Type B pancreatic cell (in vitro differentiated cells): ENCODE results near the gene NTN1. TPM values are rescaled to one million over a fixed set of nuclear protein-coding genes. Genes with fewer than 3 reads are reported as not detected.

ENCODE experiments used
- DNase-seq: peaks from one replicate; pipeline ENCODE4 v3.0.0; 2021; ENCODE audit warnings: mixed read lengths; ENCODE audit not compliant: unreplicated experiment; ENCODE audit errors: extremely low spot score
- H3K27ac Mint-ChIP-seq: 2 replicates; pipeline ENCODE4 v1.8.0; 2021; ENCODE audit warnings: mild to moderate bottlenecking, mixed read lengths
- H3K27me3 Mint-ChIP-seq: 2 replicates; pipeline ENCODE4 v1.8.0; 2021; ENCODE audit warnings: mixed read lengths
- H3K36me3 Mint-ChIP-seq: 2 replicates; pipeline ENCODE4 v1.8.0; 2021; ENCODE audit warnings: mixed read lengths
- H3K4me1 Mint-ChIP-seq: one replicate; pipeline ENCODE4 v1.8.0; 2021; ENCODE audit warnings: mixed read lengths; ENCODE audit not compliant: unreplicated experiment
- H3K4me3 Mint-ChIP-seq: 2 replicates; pipeline ENCODE4 v1.8.0; 2021; ENCODE audit warnings: mild to moderate bottlenecking, mixed read lengths
- H3K9me3 Mint-ChIP-seq: 2 replicates; pipeline ENCODE4 v1.8.0; 2021; ENCODE audit warnings: mixed read lengths
- CTCF ChIP-seq: fragments of 200-600 bp; sonication (generic); conservative IDR thresholded peaks from 2 replicates; pipeline ENCODE4 v1.5.0; 2021; ENCODE audit warnings: antibody characterized with exemption, mild to moderate bottlenecking
- total RNA-seq: library from RNA; stranded (reverse); gene quantifications from 2 replicates; pipeline ENCODE4 v1.2.1, GENCODE V29; 2021; ENCODE audit warnings: low replicate concordance

Gene NTN1
- total RNA-seq, 1 donor from 2014 or later = 10.7 TPM

- no peaks in the 10 kb centered on the region for H3K36me3 Mint-ChIP-seq
- H3K4me1 Mint-ChIP-seq = peaks cover 17% of the 10 kb centered on the region
- no peaks in the 10 kb centered on the region for H3K9me3 Mint-ChIP-seq
- peak overlapping the region; percentile 80 for H3K4me3 Mint-ChIP-seq
- DNase-seq = no peak
- H3K27me3 Mint-ChIP-seq = no peaks in the 10 kb centered on the region
- TF ChIP-seq CTCF = no peak
- peak overlapping the region; percentile 31 for H3K27ac Mint-ChIP-seq
Observed at GRCh38 chr17:9239793-9240658, 218.7 kb downstream of the NTN1 start.

- H3K9me3 Mint-ChIP-seq = no peaks in the 10 kb centered on the region
- peak overlapping the region; percentile 72 for H3K4me3 Mint-ChIP-seq
- TF ChIP-seq CTCF = no peak
- no peaks in the 10 kb centered on the region for H3K27me3 Mint-ChIP-seq
- H3K27ac Mint-ChIP-seq = peak overlapping the region; percentile 84
- H3K4me1 Mint-ChIP-seq = peaks cover 15% of the 10 kb centered on the region
- no peaks in the 10 kb centered on the region for H3K36me3 Mint-ChIP-seq
- no peak for DNase-seq
Observed at GRCh38 chr17:9240659-9241370, 219.5 kb downstream of the NTN1 start.

- Mint-ChIP-seq H3K36me3 (no peaks in the 10 kb centered on the region), H3K4me1 (peaks cover 18% of the 10 kb centered on the region), H3K27me3 (no peaks in the 10 kb centered on the region), H3K9me3 (no peaks in the 10 kb centered on the region), H3K4me3 (peak overlapping the region; percentile 72), H3K27ac (peak overlapping the region; percentile 84)
- no peak for DNase-seq
- TF ChIP-seq CTCF = no peak
Observed at GRCh38 chr17:9241371-9241712, 220.0 kb downstream of the NTN1 start.

- peak overlapping the region; percentile 72 for H3K4me3 Mint-ChIP-seq
- H3K9me3 Mint-ChIP-seq = no peaks in the 10 kb centered on the region
- no peak for DNase-seq
- no peak for TF ChIP-seq CTCF
- H3K36me3 Mint-ChIP-seq = no peaks in the 10 kb centered on the region
- peak overlapping the region; percentile 84 for H3K27ac Mint-ChIP-seq
- no peaks in the 10 kb centered on the region for H3K27me3 Mint-ChIP-seq
- peaks cover 18% of the 10 kb centered on the region for H3K4me1 Mint-ChIP-seq
Observed at GRCh38 chr17:9241774-9242496, 220.6 kb downstream of the NTN1 start.

- H3K27ac Mint-ChIP-seq = peak overlapping the region; percentile 41
- no peak for DNase-seq
- no peaks in the 10 kb centered on the region for H3K27me3 Mint-ChIP-seq
- TF ChIP-seq CTCF = no peak
- H3K4me3 Mint-ChIP-seq = no peak overlapping the region
- H3K36me3 Mint-ChIP-seq = no peaks in the 10 kb centered on the region
- no peaks in the 10 kb centered on the region for H3K9me3 Mint-ChIP-seq
- H3K4me1 Mint-ChIP-seq = peaks cover 18% of the 10 kb centered on the region
Observed at GRCh38 chr17:9242497-9242881, 221.2 kb downstream of the NTN1 start.
